ENCODE results near the gene OSTM1. TPM values are rescaled to one million over a fixed set of nuclear protein-coding genes. Genes with fewer than 3 reads are reported as not detected.
A peak's percentile ranks its signal among the peaks of the same experiment; 100 is the strongest.

OSTM1 gene
- polyA plus RNA-seq, 1 of the 3 experiments (the other 2 are of a cell fraction): 10.1 TPM

DNA sequence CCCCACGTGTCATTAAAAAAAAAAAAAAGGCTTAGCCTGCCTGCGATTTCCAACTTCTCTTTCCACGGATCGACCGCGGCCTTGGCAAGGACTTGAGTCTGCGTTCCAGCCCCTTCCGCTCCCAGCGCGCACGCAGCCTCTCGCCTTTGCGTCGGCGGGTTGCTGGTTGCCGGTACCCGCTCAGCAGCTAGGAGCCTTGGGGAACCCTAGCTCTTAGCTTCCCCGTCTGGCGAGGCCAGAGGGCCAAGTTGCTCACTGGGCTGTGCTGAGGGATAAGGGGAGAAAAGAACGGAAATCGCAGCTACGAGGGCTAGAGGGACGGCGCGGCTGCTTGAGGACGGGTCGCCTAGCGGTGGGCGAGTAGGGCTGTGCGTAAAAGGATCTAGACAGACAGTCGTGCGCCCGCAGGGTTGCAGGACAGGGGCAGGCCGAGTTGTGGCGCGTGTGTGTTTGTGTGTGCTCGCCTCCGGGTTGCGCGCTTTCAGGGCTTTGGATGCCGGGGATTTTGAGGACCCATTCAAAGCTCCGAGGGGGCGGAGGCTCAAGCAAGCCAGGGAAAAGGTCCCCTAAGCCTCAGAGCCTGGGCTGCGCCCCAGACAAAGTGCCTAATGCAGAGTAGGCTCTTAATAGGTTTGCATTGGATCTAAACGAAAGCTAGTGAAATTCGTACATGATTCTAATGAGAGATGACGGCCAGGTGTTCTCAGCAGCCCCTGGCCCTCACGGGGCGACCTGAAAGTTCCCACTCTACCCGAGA lies 40.5 kb upstream of the OSTM1 start:
- ChIA-PET CTCF (interaction anchor here (0.6 to 8.1 kb wide), 35 partner anchors 10 to 959 kb away, joined by 3 to 111 read pairs (median 4); no protein-coding TSS in a partner anchor), POLR2A (no interaction called here)
- WGBS (ENCODE audit: low lambda C conversion rate): 16% methylated on average over 49 of the region's 50 CpGs

DNA sequence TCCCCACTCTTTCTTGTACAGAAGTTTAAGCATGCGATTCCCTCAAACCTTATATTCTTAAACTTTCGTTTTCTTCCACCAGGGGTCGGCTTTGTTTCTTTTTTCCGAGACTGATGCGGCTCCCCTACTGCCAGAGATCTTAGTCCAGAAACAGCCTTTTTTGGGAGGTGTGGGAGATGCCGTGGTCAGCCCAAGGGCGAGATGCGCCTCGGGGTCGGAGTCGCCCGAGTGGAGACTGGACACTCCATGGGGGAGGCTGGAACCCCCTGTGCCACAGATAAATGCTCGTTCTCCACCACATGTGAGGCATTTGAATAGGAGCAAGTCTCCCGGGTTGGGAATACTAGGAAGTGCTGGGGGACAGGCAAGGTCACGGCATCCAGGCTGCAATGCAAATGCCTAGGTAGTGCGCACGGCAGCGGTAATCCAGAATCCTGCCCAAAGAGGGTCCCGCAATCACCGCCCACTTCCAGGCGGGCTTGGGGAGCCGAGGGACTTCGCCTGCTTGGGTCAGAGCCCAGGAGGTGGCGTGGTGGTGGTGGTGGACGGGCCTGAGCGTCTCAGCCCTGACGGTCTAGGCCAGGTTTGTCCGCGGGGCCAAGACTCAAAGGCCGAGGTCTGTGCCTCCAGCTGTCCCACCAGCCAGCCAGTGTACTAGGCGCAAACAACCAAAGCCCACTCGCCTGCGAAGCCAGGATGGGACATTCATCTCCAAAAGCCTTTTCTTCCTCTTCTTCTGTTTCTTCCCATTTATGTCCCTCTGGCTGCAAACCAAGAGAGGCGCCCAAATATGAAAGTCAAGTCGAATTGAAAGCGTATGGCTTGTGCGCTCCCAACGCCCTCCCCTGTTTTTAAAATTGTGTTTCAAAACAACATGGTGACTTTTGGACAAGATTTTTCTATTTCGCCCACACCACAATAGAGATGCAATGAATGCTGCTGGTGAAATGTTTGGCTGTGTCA lies 39.3 kb upstream of the OSTM1 start:
- H3K27ac ChIP-seq (ENCODE audit: low read depth in 2 of 2, low read length in 1 of 2): no peak overlapping the region
- H3K9me3 ChIP-seq: no peaks in the 10 kb centered on the region
- H3K4me2 ChIP-seq: peak overlapping the region; percentile 65
- WGBS (ENCODE audit: low lambda C conversion rate): 58% methylated on average over 33 of the region's 39 CpGs
- H3K79me2 ChIP-seq (ENCODE audit: insufficient read depth): no peaks in the 10 kb centered on the region
- H4K20me1 ChIP-seq (ENCODE audit: insufficient read depth): no peaks in the 10 kb centered on the region
- peak overlapping the region; percentile 73; the same call in 1 of the 2 replicates for H2AFZ ChIP-seq (ENCODE audit: low read depth)
- H3F3A ChIP-seq (replicated peaks; ENCODE audit: insufficient read depth): peaks cover 5% of the 10 kb centered on the region
- H3K9me2 ChIP-seq: no peaks in the 10 kb centered on the region
- peaks cover 0 to 32% of the 10 kb centered on the region in 2 experiments; a peak in 2 of 4 replicates for H3K4me1 ChIP-seq (ENCODE audit: control insufficient read depth in 1 of 2, insufficient read depth in 2 of 2, low read depth in 1 of 2, low read length in 1 of 2)
- H3K4me3 ChIP-seq (ENCODE audit: low read depth in 2 of 2, low read length in 1 of 2): peak overlapping the region in 1 of 2 experiments; percentile 31; a peak in 1 of 4 replicates
- CTCF ChIA-PET: interaction anchor here (0.7 to 8.1 kb wide), 24 partner anchors 8 to 960 kb away, joined by 3 to 111 read pairs (median 5); partner anchors contain the start of gene SNX3
- no peaks in the 10 kb centered on the region for H3K36me3 ChIP-seq (replicated peaks in 1 of 2; ENCODE audit: control insufficient read depth in 1 of 2, insufficient read depth in 2 of 2, low read length in 1 of 2)
- POLR2A ChIA-PET: no interaction called here
- no peak overlapping the region for H3K9ac ChIP-seq
- peak; percentile 78 for DNase-seq
- peaks cover 35% of the 10 kb centered on the region for H3K27me3 ChIP-seq (ENCODE audit: insufficient read depth)
- TF ChIP-seq SMC3 (IDR thresholded peaks at IDR 0.05; ENCODE audit: low read depth, low read length) (peak; percentile 82), FOSL2 (IDR thresholded peaks at IDR 0.05; ENCODE audit: borderline replicate concordance, low read depth) (no peak), RFX5 (IDR thresholded peaks at IDR 0.05; ENCODE audit: low read length) (no peak), RCOR1 (IDR thresholded peaks at IDR 0.05; ENCODE audit: low read length) (no peak), TCF12 (IDR thresholded peaks at IDR 0.05) (no peak), POLR2AphosphoS5 (IDR thresholded peaks at IDR 0.05; ENCODE audit: low read depth, low read length) (no peak), MEF2A (IDR thresholded peaks at IDR 0.05; ENCODE audit: borderline replicate concordance, low read depth) (no peak), CHD2 (IDR thresholded peaks at IDR 0.05; ENCODE audit: low read length, partially characterized antibody) (no peak), RXRA (IDR thresholded peaks at IDR 0.05; ENCODE audit: borderline replicate concordance, low read depth) (no peak)
- TF ChIP-seq, protein P1, sequence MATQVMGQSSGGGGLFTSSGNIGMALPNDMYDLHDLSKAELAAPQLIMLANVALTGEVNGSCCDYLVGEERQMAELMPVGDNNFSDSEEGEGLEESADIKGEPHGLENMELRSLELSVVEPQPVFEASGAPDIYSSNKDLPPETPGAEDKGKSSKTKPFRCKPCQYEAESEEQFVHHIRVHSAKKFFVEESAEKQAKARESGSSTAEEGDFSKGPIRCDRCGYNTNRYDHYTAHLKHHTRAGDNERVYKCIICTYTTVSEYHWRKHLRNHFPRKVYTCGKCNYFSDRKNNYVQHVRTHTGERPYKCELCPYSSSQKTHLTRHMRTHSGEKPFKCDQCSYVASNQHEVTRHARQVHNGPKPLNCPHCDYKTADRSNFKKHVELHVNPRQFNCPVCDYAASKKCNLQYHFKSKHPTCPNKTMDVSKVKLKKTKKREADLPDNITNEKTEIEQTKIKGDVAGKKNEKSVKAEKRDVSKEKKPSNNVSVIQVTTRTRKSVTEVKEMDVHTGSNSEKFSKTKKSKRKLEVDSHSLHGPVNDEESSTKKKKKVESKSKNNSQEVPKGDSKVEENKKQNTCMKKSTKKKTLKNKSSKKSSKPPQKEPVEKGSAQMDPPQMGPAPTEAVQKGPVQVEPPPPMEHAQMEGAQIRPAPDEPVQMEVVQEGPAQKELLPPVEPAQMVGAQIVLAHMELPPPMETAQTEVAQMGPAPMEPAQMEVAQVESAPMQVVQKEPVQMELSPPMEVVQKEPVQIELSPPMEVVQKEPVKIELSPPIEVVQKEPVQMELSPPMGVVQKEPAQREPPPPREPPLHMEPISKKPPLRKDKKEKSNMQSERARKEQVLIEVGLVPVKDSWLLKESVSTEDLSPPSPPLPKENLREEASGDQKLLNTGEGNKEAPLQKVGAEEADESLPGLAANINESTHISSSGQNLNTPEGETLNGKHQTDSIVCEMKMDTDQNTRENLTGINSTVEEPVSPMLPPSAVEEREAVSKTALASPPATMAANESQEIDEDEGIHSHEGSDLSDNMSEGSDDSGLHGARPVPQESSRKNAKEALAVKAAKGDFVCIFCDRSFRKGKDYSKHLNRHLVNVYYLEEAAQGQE (IDR thresholded peaks at IDR 0.05; ENCODE audit: low read depth, low read length): no peak
- TF ChIP-seq, protein P2, sequence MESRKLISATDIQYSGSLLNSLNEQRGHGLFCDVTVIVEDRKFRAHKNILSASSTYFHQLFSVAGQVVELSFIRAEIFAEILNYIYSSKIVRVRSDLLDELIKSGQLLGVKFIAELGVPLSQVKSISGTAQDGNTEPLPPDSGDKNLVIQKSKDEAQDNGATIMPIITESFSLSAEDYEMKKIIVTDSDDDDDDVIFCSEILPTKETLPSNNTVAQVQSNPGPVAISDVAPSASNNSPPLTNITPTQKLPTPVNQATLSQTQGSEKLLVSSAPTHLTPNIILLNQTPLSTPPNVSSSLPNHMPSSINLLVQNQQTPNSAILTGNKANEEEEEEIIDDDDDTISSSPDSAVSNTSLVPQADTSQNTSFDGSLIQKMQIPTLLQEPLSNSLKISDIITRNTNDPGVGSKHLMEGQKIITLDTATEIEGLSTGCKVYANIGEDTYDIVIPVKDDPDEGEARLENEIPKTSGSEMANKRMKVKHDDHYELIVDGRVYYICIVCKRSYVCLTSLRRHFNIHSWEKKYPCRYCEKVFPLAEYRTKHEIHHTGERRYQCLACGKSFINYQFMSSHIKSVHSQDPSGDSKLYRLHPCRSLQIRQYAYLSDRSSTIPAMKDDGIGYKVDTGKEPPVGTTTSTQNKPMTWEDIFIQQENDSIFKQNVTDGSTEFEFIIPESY (IDR thresholded peaks at IDR 0.05; ENCODE audit: borderline replicate concordance, low read depth): no peak

More for the DNA sequence above, 40.5 kb upstream of the OSTM1 start:
- TF ChIP-seq RAD21 (IDR thresholded peaks at IDR 0.05; ENCODE audit: low read length): 0 out of 2 replicates have a peak, but pooled peaks have one; percentile 14
- no peak for TF ChIP-seq EZH2phosphoT487 (IDR thresholded peaks at IDR 0.05; ENCODE audit: borderline replicate concordance, low read depth)
- TF ChIP-seq EP300 (IDR thresholded peaks at IDR 0.05; ENCODE audit: borderline replicate concordance in 1 of 2, low read depth in 1 of 2, low read length in 1 of 2): no peak
- TF ChIP-seq, protein P3, sequence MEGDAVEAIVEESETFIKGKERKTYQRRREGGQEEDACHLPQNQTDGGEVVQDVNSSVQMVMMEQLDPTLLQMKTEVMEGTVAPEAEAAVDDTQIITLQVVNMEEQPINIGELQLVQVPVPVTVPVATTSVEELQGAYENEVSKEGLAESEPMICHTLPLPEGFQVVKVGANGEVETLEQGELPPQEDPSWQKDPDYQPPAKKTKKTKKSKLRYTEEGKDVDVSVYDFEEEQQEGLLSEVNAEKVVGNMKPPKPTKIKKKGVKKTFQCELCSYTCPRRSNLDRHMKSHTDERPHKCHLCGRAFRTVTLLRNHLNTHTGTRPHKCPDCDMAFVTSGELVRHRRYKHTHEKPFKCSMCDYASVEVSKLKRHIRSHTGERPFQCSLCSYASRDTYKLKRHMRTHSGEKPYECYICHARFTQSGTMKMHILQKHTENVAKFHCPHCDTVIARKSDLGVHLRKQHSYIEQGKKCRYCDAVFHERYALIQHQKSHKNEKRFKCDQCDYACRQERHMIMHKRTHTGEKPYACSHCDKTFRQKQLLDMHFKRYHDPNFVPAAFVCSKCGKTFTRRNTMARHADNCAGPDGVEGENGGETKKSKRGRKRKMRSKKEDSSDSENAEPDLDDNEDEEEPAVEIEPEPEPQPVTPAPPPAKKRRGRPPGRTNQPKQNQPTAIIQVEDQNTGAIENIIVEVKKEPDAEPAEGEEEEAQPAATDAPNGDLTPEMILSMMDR (IDR thresholded peaks at IDR 0.05): peak; percentile 12; the same call in 1 of the 2 replicates
- no peak for TF ChIP-seq RFX5 (IDR thresholded peaks at IDR 0.05; ENCODE audit: low read length)
- no peak for TF ChIP-seq RXRA (IDR thresholded peaks at IDR 0.05; ENCODE audit: borderline replicate concordance, low read depth)
- peaks cover 0 to 38% of the 10 kb centered on the region in 2 experiments; a peak in 2 of 4 replicates for H3K4me1 ChIP-seq (ENCODE audit: control insufficient read depth in 1 of 2, insufficient read depth in 2 of 2, low read depth in 1 of 2, low read length in 1 of 2)
- peak; percentile 80 for DNase-seq
- no peaks in the 10 kb centered on the region for H3K9me2 ChIP-seq
- peak overlapping the region; percentile 44 to 48 for H3K4me3 ChIP-seq (ENCODE audit: low read depth in 2 of 2, low read length in 1 of 2)
- no peak overlapping the region for H3K27ac ChIP-seq (ENCODE audit: low read depth in 2 of 2, low read length in 1 of 2)
- peaks cover 5% of the 10 kb centered on the region for H3F3A ChIP-seq (replicated peaks; ENCODE audit: insufficient read depth)
- H3K9ac ChIP-seq: no peak overlapping the region
- no peaks in the 10 kb centered on the region for H3K36me3 ChIP-seq (replicated peaks in 1 of 2; ENCODE audit: control insufficient read depth in 1 of 2, insufficient read depth in 2 of 2, low read length in 1 of 2)
- H3K79me2 ChIP-seq (ENCODE audit: insufficient read depth): no peaks in the 10 kb centered on the region
- peak overlapping the region; percentile 18; the same call in 1 of the 2 replicates for H2AFZ ChIP-seq (ENCODE audit: low read depth)
- H4K20me1 ChIP-seq (ENCODE audit: insufficient read depth): no peaks in the 10 kb centered on the region
- peak overlapping the region; percentile 59 for H3K4me2 ChIP-seq
- peaks cover 41% of the 10 kb centered on the region for H3K27me3 ChIP-seq (ENCODE audit: insufficient read depth)
- H3K9me3 ChIP-seq: no peaks in the 10 kb centered on the region

Measured in SK-N-SH (cell line).